Suppressor macrophage treated with lipopolysaccharide for 1 hour (primary cell): ENCODE results near the gene MVK.

Experiments
- DNase-seq, 3 donors: peaks; one replicate each; pipeline ENCODE4 v3.0.0-alpha.2; 2020 to 2022

MVK gene

DNA sequence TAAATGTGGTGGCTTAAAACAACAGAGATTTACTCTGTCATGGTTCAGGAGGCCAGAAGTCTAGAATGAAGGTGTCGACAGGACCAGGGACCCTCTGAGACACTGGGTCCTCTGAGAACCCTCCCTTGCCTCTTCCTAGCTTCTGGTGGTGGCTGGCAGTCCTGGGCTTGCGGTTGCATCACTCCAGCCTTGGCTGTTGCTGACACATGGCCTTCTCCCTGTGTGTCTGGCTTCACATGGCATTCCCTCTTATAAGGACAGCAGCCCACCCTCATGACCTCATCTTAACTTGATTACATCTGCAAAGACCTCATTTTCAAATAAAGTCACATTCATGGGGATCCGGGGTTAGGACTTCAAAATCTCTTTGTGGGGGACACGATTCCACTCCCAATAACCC is 36.9 kb downstream of the MVK start:
- no peak for DNase-seq

DNA sequence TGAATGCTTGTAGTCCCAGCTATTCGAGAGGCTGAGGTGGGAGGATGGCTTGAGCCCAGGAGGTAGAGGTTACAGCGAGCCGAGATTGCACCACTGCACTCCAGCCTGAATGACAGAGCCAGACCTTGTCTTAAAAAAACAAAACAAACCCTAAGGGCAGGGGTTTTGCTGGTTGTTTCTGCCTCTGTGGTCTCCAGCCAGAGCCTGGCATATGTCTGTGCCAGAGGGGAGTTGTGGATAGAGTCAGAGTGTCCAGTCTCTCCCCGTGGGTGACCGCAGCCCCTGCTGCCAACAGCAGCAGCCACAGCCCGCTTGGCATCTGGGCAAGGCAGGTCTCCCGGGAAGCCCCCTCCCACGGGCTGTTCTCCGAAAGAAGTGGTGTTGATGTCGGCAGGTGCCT is 37.6 kb downstream of the MVK start:
- DNase-seq: no peak

DNA sequence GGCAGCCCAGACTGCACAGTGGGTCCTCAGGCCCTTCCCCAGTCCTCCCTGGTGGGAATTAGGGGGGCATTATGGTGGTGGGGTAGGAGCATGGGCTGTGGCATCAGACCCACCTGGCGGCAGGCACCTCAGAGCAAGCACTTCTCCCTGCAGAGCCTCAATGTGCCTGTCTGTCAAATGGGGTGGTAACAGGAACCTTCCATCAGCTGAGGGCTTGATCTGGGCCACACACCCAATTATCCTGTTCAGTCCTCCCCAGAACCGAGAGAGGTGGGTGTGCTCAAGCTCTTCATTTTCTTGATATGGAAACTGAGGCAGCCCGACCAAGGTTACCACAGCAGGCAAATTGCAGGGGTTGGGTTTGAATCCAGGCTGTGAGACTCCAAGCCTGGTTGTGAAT is 38.4 kb downstream of the MVK start:
- no peak for DNase-seq

DNA sequence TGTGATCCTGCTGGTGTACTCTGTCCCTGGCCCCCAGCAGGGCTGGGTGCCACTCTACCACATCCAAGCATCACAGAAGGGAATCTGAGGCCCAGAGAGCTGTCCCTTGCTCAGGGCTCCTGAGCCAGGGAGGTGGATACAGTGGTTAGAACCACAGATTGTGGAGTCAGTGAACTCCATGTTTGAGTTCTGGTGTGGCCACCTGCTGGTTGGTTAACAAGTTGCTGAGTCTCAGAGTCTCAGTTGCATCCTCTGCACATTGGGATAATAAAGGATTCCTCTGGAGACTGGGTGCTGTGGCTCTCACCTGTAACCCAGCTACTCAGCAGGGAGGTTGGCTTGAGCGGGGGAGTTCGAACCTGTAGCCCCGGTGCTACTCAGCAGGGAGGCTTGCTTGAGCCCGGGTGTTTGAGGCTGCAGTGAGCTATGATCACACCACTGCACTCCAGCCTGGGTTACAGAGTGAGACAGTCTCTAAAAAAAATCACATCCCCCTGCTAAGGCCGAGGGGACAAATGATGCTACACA is 39.4 kb downstream of the MVK start:
- no peak for DNase-seq

DNA sequence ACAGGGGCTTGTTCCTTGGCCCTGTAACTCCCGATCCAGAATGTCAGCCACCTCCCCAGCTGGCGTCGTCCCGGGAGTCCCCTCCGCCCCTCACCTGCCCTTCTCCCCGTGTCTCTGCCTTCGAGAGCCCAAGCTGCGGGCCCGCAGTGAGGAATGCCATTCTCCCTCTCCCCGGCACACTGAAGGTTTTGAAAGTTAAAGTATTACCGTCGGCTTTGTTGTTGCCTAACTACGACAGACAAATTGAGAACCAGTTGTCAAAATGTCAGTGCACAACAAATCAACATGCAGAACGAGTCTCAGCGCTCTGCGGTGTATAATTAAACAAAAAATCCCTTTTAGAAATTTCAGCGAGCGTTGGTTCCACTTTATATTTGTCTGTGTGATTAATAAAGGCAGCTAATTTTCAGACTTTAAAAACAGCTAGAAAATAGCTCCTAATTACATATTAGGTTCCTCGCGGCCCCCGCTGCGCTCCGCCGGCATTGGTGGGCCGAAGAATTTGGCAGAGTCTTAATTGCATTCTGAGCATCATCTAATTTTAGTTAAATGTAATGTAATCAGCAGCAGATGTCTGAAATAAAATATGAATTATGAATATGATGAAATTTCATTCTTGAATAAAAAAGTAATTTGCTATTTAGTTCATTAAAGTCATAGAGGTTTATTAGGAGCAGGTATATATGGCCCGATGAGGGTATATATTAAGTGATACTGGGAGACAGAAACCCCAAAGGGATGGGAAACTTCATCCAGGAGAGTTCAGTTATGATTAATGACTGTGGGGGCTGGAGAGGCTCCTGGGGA is 40.3 kb downstream of the MVK start:
- no peak for DNase-seq

DNA sequence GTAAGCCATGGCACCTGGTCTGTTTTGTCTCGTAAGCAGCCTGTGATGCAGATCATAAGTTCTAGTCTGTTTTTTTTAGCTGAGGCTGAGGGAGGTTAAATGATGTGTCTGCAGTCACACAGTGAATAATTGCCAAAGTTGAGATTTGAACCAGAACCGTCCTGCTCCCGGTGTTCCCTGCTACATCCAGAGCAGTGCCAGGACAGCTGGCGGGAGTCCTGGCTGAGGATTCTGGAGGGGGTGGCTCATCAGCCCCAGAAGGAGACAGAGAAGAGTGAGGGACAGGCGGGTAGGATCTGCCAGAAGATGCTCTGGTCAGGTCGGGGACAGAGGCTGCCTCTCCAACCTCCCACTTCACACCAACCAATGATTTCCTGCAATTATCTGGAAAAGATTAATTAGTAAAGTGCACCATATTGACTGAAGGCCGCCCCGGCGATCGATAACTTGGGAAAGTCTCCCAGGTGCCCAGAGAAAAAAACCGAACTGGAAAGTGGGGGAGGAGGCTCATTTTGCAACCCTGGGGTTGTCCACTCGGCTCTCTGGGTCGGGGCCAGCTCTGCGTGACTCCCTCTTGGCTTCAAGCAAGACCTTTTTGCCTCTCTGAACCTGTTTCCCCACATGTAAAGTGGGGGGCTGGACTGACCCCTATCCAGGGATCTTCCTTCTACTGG is 42.1 kb downstream of the MVK start:
- no peak for DNase-seq

DNA sequence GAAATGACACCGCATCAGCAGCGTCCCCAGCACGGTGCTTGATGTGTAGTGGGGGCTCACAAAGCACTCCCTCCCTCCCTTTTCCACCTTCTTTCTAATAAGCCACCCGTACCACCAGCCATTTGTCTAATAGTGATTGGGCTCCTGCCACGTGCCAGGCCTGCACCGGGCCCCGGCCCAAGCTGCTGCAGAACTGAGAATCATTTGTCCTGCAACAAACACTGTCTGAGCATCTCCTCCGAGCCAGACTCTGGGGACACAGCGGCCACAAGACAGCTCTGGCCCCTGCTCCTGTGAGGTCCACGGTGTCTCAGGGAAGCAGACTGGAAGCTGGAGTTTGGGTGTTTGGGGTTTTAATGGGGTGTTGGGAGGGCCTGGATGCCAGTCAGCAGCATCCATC is 43.9 kb downstream of the MVK start:
- DNase-seq: no peak

DNA sequence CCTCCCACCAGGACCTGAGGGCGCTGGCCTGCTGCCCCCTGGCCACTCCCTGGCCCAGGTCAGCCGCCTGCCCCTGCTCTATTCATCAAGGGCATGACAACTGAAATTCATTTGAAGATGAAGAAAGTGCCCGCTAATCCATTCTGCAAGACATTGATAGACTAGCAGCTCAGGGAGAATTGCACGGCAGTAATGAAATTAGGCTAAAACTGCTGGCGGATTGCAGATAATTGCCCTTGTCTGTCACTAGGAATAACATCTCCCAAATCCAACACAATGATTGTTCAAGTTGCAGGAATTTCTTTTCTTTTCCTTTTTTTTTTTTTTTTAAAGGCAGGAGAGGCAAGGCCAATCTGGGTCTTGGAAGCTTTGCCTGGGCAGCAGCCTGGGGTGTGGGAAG is 44.5 kb downstream of the MVK start:
- no peak for DNase-seq

DNA sequence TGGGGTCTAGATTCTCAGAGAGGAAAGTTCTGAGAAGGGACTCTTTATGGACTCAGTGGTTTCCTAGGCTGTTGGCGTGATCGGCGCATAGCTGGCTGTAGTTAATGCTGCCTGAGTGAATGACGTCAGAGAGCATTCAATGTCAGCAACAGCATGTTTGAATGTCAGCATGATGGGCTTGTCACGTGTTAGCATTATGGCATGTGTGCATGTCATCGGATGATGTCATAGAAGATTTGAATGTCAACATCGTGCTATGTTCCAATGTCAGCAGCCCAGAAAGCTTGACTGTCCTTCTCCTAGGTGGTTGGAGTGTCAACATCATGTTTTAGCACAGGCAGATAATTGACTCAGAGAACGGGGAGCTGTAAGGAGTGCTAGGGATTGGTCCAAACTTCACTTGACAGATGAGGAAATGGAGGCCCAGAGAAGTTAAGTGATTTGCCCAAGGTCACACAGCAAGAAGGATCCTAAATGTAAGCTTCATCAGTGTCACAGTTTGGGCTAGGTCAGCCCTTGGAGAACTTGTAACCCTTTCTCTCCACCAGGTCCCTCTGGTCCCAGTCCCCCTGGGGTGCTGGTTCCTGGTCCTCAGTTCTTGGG is 45.5 kb downstream of the MVK start:
- no peak for DNase-seq

DNA sequence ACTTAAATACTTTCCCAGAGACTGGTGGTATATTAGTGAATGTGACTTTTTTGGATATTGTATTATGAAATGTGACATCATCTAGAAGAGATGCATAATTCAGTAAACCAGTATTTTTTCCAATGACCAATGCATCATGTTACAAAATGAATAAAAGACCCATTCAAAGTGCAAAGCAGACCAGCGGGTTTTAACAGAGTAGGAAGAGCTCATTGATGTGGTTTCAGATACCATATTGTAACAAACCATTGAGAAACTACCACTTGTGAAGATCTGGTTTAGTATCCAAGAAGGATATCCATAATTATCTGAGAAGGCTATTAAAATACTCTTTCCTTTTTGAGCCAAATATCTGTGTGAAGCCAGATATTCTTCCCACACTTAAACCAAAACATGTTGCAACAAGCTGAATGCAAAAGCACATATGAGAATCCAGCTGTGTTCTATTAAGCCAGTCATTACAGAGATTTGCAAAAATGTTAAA is 47.7 kb downstream of the MVK start:
- DNase-seq: peak in 1 of 3 donors; percentile 14

DNA sequence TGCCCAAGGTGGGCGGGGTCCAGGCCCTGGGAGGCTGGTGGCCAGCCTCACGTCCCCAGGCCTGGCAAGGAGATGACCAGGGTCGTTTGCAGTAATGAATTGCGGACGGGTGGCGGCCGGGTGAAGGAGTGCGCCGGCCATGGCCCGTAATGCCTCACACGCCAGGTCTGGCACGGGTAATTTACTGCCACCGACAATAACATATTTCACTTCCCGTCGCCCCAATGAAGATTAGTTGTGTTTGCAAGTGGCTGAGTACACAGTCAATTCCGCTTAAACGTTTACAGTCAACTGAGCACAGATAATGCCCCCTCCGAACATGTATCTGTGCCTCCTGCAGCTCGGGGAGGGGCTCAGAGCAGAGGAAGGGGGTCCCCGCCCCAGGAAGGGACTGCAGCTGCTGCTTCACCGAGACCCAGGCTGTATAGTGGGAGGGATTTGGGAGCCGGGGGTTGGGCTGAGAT is 48.3 kb downstream of the MVK start:
- no peak for DNase-seq

DNA sequence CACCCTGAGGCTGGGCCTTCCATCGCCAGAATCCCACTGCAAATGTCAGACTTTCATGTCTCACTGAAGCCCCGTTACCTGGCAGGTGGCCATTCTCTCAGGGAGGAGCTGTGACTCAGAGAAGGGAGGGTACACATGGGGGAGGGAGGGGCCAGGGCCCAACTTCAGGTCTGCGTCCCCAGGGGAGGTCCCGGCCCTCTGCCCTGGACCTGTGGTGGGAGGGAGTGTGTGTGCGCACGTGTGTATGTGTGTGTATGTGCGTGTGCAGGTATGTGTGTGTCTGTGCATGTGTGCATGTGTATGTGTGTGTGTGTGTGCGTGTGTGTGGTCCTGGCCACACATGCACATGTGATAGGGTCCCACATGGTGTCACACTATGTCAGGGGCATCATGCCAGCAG is 50.9 kb downstream of the MVK start:
- DNase-seq: no peak

DNA sequence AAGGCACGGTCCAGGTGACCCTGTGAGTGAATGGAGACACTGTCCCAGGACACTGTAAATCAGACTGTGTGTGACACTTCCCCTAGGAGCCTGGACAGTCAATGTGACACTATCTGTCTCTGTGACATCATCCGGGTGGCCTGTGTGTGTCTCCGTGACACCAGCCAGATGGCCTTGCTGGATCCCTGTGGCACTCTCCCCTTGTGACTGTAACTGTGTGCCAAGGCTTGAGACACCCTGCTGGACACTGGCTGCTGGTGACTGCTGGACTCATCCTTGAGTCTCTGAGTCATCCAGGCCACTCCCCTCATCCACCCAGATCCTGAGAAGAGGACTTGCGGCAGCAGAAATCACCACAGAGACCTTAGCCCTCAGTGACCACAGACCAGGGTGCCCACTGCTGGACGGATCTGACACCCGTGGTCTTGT is 51.6 kb downstream of the MVK start:
- DNase-seq: peak; percentile 19 to 39 (median 34)

DNA sequence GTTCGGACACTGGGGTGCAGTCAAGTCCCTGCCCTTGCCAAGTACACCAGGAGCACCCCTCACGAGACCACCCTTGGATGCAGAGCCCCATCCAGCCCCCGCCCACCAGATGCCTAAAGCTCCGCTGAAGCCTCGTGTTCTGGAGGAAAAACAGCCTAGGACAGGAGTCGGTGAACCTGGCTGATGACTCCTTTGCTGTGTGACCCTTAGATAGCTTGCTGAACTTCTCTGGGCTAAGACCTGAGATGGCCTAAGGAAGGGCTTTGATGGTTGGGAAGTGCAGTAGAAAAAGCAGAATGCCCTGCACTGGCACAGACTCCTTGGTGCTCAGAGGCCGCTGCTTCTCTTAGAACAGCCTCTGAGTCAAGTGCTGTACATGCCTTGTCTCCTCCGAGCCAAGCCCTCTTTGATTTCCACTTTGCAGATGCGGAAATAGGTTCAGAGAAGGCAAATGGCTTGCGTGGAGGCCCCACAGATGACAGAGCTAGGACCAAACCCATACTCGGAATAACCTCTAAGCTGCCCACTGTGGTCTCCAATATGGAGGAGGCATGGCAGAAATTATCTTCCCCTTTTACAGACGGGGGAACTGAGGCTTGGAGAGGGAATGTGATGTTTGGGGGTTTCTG is 52.3 kb downstream of the MVK start:
- DNase-seq: no peak

DNA sequence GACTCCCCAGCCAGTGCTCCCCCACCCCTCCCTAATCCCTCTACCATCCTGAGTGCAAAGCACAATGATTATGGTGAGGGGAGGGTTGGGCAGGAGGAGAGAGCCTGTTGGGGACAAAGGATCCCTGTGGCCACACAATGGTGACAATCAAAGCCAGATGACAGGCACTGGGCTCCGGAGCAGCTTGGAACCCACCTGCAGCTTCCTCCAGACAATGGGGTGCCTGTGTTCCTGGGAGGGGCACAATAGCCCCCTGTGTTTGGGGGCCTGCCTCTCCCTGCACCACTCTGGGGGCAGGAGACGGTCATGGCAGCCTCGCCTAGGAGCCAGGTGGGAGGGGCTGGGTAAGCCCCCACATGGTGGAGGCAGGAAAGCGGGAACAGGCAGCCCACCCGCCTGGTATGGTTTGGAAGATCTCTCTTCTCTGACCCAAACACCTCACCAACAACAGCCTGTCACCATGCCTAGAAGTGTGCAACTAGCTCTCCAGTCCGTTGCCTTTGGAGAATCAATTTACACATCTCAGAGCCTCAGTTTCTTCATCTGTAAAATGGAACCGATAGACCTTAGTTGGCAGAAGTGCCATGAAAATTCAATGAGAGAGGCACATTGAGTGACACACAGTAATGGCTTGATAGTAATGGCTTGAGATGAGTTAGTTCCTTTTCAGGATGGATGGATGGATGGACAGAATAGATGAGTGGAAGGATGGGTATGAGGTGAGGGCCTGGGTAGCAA is 53.0 kb downstream of the MVK start:
- DNase-seq: no peak

DNA sequence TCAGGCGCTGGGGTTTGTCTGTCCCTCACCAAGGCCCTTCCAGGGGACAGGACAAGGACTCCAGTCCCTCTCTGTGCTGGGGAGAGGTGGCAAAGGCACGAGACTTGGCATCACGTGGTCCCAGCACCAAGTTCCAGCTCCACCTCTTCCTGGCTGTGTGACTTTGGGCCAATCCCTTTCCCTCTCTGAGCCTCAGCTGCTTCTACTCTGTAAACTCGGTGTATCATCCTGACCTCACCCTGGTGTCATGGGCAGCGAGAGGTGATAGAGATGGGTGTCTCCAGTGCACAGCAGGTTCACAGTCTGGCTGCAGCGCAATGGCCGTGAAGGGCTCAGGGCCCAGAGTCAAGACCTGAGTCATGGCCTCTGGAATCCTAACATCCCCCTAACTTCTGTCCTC is 54.0 kb downstream of the MVK start:
- DNase-seq: no peak

DNA sequence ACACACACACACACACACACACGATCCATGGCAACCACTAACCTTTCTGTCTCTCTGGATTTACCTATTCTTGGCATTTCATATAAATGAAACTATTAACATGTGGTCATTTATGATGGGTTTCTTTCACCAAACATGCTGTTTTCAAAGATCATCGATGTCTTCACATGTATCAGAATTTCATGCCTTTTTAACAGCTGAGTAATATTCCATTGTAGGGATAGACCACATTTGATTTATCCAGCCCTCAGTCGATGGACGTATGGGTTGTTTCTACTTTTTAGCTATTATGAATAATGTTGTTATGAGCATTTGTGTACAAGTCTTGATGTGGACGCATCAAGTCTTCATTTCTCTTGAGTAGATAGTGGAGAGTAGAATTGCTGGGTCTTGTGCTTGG is 56.5 kb downstream of the MVK start:
- no peak for DNase-seq

DNA sequence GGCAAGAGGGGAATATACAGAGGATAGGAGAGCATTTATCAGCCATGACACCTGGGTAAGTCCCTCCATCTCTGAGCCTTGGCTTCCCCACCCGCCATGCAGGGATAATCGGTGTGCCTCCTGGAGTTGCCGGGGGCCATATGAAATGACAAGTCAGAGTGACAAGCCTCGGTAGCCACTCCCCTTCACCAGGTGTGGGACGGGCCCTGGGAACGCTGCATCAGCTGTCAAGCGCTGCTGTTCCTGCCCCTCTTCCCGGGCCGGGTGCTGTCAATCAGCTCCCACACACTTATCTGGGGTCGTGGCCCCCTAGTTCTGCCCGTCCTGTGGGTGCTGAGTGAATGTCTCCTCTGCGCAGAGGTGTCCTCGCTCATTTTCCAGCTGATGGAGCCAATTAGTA is 57.2 kb downstream of the MVK start:
- DNase-seq: no peak

DNA sequence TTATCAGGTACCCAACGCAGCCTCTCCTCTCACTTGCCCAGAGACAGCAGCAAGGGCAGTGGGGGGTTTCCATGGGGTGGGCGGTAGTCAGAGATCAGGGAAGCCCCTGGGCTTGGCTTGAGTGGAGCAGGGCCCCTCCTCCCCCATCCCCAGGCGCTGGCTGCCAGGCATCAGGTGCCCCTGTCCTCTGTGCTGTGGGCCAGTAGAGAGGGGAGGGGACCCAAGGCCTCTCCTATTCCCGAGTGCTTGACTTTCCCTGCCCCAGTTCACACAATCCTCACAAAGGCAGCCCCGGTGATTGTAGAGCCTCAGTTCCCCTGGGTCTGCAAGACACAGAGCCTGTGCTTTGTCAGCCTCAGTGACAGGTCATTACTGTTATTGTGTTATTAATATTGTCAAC is 57.7 kb downstream of the MVK start:
- DNase-seq: no peak

DNA sequence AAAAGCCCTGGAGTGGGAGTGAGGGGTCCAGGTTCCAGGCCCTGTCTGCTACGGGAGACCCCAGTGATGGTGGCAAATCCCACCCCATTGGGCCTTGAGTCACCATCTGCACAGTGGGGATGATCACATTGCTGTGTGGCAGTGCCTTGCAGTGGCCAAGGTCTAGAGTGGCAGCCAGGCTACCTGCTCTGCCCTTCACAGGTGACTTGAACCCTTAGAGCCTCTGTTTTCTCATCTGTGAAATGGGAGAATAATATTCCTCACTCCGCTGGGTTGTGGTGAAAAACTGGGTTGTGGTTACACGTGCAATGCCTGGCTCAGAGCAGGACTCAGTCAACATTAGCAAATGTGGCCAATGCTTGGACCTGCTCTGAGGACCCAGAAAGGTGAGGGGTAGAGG is 58.2 kb downstream of the MVK start:
- no peak for DNase-seq

DNA sequence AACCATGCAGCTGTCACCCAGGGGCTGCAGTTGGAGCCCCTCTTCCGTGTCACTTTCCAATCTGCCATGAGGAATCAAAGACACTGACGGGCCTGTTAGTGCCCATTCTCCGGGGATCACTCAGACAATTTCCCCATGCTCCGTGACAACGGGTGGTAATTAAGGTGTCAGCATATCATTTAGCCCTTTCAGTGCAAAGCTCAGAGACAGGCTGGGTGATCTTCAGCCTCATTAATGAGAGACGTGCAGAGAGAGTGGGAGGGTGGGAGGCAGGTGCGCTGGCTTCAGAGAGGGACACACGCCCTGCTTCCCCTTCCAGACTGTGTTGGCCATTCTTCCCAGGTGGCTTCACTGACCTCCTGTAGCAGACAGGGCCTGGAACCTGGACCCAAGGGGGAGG is 58.7 kb downstream of the MVK start:
- DNase-seq: no peak

DNA sequence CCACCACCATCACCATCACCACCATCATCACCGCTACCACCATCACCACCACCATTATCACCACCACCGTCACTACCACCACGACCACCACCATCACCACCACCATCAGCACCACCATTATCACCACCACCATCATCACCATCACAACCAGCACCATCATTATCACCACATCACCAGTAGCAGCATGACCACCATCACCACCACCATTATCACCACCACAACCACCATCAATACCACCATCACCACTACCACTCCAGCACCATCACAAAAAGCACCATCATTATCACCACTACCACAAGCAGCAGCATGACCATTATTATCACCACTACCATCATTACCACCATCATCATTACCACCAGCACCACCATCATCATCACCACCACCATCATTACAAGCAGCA is 62.1 kb downstream of the MVK start:
- DNase-seq: no peak

DNA sequence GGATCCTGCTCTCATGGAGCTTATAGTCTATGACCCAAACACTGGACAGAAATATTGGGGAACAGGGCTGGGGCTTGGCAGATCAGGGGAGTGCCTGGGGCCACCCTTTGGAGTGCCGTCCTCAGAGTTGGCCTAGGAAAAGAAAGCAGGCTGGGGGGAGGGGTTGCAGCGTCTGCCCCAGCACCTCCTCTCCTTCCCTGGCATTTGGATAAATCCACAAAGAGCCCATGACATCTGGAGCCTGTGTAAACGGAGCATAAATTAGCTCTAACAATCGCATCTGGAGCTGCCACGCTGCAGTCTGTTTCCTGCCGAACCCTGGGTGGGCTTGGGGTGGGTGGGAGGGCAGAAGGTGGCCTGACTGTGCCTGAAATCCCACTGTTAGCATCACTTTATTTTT is 63.8 kb downstream of the MVK start:
- no peak for DNase-seq
